GM13976 (cell line): ENCODE measurements around the gene DIP2A.

Experiments
- DNase-seq: peaks from one replicate; pipeline ENCODE4 v3.0.0; 2012; ENCODE audit warnings: low spot score
- in situ Hi-C: fragments of 300-500 bp; cut with MboI; formaldehyde crosslinking; loops from one replicate; pipeline ENCODE4 v1.12.0; 2022; ENCODE audit warnings: low sequenced_read_pairs, mixed read lengths, inconsistent platforms; ENCODE audit not compliant: unreplicated experiment
- TF ChIP-seq, protein P1 (sequence below): IDR thresholded peaks from 2 replicates; pipeline ENCODE4 v1.5.1; 2012; ENCODE audit warnings: borderline replicate concordance, mild to moderate bottlenecking; ENCODE audit not compliant: insufficient read depth; ENCODE audit errors: extremely low read depth, missing control alignments, control extremely low read depth

Gene DIP2A

DNA sequence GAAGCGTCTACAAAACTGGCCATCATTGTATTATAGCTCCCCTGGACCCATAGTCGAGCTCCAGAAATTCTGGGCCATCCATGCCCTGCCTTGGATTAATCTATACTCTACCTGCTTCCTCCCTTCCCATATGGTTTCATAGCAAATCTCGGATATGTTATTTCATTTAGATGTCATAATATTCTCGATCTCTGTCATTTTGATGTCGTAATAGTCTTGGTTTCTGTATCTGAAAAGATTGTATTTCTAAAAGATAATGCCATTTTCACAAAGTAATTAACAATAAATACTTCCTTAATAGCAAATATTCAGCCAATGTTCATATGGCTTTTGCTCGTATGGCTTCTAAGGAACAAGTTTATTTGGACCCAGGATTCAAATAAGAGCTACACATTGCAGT is 35.1 kb downstream of the DIP2A start:
- TF ChIP-seq, protein P1, sequence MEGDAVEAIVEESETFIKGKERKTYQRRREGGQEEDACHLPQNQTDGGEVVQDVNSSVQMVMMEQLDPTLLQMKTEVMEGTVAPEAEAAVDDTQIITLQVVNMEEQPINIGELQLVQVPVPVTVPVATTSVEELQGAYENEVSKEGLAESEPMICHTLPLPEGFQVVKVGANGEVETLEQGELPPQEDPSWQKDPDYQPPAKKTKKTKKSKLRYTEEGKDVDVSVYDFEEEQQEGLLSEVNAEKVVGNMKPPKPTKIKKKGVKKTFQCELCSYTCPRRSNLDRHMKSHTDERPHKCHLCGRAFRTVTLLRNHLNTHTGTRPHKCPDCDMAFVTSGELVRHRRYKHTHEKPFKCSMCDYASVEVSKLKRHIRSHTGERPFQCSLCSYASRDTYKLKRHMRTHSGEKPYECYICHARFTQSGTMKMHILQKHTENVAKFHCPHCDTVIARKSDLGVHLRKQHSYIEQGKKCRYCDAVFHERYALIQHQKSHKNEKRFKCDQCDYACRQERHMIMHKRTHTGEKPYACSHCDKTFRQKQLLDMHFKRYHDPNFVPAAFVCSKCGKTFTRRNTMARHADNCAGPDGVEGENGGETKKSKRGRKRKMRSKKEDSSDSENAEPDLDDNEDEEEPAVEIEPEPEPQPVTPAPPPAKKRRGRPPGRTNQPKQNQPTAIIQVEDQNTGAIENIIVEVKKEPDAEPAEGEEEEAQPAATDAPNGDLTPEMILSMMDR = no peak
- in situ Hi-C loops = no loop called here
- no peak for DNase-seq

DNA sequence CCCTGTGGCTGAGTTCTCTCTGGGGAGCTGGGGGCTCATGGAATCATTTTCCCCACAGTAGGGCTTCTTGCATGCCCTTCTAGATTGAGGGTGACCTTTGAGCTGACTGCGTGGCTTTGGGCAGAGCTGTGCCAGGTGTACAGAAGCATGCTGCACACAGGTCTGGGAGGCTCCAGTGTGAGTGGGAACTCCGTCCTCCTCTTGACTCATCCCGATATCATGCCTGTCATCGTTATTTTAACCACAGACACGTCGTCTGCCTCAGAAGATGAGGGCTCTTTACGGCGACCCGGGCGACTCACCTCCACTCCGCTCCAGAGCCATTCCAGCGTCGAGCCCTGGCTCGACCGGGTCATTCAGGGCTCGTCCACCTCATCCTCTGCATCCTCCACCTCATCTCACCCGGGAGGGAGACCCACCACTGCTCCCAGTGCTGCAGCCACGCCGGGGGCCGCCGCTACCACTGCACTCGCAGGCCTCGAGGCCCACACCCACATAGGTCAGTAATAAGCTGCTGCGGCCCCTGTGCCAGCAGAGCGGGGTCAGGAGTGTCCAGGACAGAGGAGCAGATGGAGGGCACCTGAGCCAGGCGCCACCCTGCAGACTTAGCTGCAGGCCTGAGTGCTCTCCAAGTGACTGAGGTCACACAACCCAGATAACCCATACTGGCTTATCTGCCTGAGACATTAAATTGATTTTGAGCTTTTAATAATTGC is 39.8 kb downstream of the DIP2A start:
- in situ Hi-C loops = no loop called here
- TF ChIP-seq, protein P1 = no peak
- no peak for DNase-seq

DNA sequence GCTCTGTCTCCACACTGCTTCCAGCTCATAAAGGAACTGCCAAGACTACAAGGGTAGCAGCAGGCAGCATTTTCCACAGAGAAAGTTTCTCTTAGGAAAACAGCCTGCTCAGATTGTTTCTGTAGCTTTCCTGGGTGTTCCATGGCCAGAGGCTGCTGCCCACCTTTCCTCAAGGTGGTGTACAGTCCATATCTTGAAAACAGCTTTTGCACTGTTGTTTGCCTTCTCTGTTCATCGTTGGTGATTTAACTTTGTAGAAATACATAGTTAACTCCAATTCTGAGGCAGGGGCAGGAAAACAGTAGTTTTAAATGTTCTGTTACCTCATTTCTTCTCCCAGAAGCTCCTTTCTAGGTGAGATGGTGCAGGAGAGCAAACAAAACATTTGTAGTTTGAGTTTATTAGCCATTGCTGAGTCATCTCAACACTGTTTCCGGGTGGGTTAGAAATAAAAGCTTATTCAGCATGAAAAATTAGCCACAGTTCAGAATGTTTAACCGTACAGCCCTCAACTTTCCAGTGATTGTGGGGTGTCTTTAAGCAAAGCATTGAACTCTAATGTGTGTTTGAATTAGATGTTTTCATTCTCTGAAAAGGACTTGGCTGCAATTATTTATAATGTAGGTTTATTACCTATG is 41.7 kb downstream of the DIP2A start:
- TF ChIP-seq, protein P1 = no peak
- peak; percentile 55 for DNase-seq
- in situ Hi-C loops = no loop called here

DNA sequence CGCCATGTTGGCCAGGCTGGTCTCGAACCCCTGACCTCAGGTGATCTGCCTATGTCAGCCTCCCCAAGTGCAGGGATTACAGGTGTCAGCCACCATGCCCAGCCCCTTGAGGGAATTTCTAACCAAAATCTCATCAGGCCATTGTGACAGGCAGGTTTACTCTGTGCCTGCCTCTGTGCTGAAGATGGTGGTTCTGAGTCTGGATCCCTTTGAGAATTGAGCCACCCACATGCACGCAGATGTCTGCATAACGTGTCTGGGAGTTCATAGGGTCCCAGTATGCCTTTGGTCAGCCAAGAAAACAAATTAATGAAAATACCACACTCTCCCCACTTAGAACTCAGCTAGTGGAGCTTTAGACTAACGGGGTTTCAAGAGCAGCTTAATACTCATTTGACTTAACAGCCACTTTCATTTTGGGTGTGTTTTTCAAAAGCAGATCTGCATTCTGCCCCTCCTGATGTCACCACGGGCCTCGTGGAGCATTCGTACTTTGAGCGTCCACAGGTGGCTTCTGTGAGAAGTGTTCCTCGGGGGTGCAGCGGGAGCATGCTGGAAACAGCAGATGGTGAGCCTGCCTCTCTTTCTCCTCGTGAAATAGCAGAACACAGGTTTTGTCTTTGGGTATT is 45.3 kb downstream of the DIP2A start:
- TF ChIP-seq, protein P1 = peak; percentile 8

DNA sequence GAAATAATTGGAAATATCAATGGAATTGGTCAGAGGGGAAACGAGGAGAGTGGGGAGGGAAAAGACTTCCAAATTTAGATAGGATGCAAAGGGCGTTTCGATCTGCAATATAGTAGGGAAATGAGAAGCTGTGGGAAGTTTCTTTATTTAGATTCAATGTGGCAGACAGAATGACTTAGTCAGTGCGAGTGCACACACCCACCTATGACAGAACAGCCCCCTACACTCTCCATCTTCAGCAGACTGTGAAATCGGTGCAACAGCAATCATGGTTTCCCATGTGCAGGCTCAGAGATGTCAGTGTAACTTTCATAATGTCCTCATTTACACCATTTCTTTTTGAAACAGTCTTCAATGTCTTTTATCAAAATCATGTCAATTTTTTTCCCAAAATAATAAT is 46.0 kb downstream of the DIP2A start:
- DNase-seq = peak; percentile 49
- TF ChIP-seq, protein P1 = no peak
- in situ Hi-C loops = no loop called here

More for the DNA sequence above, 45.3 kb downstream of the DIP2A start:
- in situ Hi-C loops = no loop called here
- peak; percentile 57 for DNase-seq

DNA sequence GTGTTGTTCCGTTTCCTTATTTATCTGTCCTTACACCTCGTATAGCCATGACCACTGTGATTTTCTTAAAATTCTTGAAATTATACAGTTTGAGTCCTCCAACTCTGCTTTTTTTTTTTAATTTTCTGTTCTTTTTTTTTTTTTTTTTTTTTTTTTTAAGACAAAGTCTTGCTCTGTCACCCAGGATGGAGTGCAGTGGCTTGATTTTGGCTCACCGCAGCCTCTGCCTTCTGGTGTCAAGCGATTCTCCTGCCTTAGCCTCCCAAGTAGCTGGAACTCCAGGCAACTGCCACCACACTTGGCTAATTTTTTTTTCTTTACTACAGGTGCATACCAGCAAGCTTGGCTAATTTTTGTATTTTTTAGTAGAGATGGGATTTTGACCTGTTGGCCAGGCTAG is 48.9 kb downstream of the DIP2A start:
- TF ChIP-seq, protein P1 = no peak
- no peak for DNase-seq
- in situ Hi-C loops = no loop called here
